ENCODE results near the gene CDKN1C. TPM values are rescaled to one million over a fixed set of nuclear protein-coding genes. Genes with fewer than 3 reads are reported as not detected.

Gene CDKN1C
- total RNA-seq, 1 donor from 2014 or later: 10.1 TPM

- DNase-seq (ENCODE audit: extremely low read depth, low read depth, low spot score): no peak
These were observed 14.4 kb downstream of the CDKN1C start for GRCh38 chr11:2870969-2871680.

DNA sequence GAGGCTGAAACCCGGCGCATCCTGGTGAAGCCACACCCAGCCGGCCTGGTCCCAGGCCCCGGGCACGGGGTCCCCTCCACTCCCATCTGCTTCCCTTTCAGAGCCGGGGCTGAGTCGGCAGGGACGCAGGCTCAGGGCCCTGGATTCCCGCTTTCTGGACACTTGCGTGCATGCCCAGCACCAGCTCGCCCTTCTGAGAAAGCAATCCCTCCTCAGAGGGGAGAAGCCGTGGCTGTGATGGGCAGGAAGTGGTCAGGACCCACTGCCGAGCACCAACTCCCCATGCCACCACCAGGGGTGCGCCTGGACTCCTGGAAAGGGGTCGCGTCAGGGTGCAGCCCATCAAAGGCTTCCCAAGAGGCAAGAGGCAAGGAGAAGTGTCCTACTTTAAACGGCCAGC is 15.1 kb downstream of the CDKN1C start:
- DNase-seq (ENCODE audit: extremely low read depth, low read depth, low spot score): no peak

DNA sequence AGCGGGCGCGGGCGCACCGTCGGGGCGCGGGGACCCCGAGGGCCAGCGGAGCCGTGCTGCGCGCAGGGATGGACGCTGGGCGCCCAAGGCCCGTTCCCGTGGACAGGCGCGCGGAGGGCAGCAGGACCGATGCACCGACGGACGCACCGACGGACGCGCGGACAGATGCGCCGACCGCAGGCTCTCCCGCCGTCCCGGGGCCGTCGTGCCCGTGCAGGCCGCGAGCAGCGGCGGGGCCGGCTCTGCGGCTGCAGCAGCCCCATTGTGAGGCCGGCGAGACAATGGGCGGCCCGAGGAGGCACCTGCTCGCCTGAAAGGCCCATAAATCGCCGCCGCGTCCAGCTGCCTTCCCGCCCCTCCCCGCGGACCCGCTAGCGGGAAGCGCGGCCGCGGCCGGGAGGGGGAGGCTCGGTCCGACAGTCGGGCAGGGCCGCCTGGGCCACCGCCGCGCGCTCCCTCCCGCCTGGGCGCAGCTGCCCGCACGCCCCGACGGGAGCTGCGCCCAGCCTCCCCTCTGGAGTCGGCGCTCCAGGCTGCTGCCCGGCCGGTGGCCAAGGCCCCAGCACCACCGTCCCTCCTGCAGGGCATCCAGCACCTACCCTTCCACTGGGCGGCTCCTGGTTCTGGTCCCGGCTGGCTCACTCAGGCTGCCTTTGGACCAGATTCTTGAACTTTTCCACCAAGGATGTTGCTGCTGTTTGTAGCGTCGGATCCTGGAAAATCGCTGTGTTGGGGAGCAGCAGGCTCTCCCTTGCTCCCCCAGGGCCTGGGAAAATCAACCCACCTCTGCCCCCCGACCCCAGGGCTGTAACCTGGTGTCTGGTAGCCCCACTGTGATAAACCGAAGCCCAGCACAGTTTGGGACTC is 15.8 kb downstream of the CDKN1C start:
- no peak for DNase-seq (ENCODE audit: extremely low read depth, low read depth, low spot score)

DNA sequence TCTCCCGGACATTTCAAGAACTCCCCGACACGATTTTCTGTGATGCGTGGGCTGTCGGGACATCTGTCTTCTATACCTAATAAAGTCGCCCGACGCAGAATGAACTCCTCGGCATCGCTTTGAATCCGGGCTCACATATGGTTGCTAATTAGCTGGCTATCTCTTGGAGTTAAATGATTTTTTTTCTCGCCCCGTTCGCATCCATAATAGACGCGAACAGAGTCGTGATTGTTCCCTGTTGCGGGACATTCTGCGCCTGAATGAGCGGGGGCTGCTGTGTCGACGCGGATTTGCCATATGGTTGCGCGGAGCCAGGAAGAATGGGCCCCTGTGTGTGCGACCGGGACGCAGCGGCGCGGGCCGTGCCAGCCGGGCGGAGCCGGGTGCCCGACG is 16.4 kb downstream of the CDKN1C start:
- DNase-seq (ENCODE audit: extremely low read depth, low read depth, low spot score): no peak

- no peak for DNase-seq (ENCODE audit: extremely low read depth, low read depth, low spot score)
These were observed 17.0 kb downstream of the CDKN1C start for GRCh38 chr11:2868506-2869133.

GRCh38 chr11:2867722-2868505 is 17.7 kb downstream of the CDKN1C start:
- no peak for DNase-seq (ENCODE audit: extremely low read depth, low read depth, low spot score)

DNA sequence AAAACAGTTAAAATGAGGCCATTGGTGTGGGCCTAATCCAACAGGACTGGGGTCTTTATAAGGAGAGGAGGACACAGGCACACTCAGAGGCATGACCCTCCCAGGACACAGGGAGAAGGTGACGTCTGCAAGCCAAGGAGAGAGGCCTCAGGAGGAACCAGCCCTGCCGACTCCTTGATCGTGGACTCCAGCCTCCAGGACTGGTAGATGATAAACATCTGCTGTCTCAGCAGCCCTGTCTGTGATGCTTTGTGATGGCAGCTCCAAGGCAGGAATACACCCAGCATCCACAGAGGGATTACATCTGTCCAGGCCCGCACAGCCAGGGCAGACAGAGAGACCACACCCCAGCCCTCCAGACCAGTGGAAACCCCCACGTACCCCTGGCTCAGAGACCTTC is 18.4 kb downstream of the CDKN1C start:
- DNase-seq (ENCODE audit: extremely low read depth, low read depth, low spot score): no peak

GRCh38 chr11:2865922-2866577 is 19.5 kb downstream of the CDKN1C start:
- no peak for DNase-seq (ENCODE audit: extremely low read depth, low read depth, low spot score)

DNA sequence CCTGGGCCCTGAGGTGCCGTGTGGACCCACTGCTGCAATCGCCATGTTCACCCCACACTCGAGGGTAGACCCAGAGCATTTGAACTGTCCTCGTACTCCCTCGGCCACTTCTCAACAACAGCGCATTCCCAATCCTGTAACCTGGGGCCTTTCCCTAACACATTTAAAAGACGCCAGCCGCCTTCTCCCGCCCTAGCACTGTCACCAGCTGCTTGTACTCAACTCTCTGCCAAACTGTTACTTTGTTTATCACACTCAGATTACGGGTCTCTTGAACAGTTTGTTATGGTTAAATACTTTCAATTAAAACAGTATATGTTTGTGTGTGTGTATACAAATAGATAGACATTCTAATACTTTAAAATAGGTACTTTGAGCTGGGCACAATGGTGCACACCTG is 20.7 kb downstream of the CDKN1C start:
- DNase-seq (ENCODE audit: extremely low read depth, low read depth, low spot score): no peak

GRCh38 chr11:2863276-2863618 is 22.3 kb downstream of the CDKN1C start:
- no peak for DNase-seq (ENCODE audit: extremely low read depth, low read depth, low spot score)

GRCh38 chr11:2862395-2863275 is 22.9 kb downstream of the CDKN1C start:
- no peak for DNase-seq (ENCODE audit: extremely low read depth, low read depth, low spot score)

DNA sequence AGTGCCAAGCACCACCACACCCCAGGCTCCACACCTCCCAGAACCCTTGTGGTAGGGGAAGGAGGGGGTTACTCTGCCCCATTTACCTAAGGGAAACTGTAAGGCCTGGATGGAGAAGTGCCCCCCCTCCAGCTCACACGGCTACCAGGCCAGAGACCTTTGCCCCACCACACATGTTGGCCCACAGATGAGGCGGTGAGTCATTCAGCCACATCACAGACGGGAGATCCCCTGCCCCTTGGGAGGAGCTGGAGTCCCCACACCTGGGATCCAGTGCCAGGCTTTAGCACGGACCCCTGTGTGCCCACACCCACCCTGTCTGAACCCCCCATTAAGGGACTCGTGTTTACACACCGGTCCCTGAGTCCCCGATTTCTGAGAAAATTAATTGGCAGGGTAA is 24.9 kb downstream of the CDKN1C start:
- DNase-seq (ENCODE audit: extremely low read depth, low read depth, low spot score): no peak

- DNase-seq (ENCODE audit: extremely low read depth, low read depth, low spot score): no peak
These were observed 25.9 kb downstream of the CDKN1C start for GRCh38 chr11:2859699-2860037.

GRCh38 chr11:2858995-2859698 is 26.4 kb downstream of the CDKN1C start:
- no peak for DNase-seq (ENCODE audit: extremely low read depth, low read depth, low spot score)

DNA sequence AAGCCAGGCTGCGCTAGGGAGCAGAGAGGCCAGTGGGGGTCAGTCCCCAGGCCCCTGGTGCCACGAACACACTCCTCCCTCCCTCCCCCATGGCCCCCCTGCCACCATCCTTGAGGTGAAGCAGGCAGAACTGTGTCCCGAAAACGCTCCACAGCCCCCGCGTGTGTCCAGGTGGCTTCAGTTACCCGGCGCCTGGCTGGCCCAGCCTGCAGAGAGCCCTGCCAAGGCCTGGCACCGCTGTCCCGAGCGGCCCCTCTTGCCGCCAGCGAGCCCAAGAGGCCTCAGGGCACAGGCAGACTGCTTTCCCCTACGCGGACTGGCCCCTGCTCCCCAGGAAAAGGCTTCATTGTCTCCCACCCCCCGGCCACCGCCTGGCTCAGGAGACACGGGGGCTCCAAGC is 27.7 kb downstream of the CDKN1C start:
- no peak for DNase-seq (ENCODE audit: extremely low read depth, low read depth, low spot score)

DNA sequence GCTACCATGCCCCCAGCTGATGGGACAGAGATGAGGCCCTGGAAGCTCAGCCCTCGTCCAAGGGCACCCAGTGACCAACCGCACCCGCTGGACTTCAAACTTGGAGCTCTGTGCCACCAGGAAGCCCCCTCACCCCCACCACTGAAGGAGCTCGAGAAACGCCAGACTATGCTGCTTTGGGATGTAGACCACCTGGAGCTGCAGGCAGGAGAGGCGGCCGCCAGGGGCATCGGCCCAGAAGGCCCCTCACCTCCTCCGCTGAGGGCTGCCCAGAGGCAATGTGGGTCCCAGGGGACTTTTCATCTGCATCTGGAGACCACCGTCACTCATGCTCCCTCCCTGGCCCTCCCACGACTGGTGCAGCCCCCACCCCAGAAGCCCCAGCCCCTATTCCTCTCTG is 28.3 kb downstream of the CDKN1C start:
- no peak for DNase-seq (ENCODE audit: extremely low read depth, low read depth, low spot score)

- no peak for DNase-seq (ENCODE audit: extremely low read depth, low read depth, low spot score)
These were observed 30.4 kb downstream of the CDKN1C start for GRCh38 chr11:2855162-2855561.

DNA sequence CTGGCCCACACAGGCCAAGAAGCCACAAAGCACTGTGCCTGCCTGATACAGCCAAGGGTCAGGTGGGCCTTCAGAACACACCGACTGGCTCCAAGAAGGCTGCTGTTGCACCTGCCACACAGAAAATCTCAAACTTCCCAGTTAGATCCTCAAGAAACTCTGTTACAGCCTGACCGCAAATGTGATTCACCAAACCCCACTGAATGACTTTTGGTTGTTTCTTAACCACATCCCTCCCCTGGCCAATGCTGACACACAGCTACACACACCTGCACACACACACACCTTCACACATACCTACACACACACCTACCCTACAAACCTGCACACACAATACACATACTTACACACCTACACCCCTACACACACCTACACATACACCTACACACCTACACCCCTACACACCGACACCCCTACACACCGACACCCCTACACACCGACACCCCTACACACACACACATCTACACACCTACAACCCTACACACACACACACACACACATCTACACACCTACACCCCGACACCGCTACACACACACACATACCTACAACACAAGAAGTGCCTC is 31.5 kb downstream of the CDKN1C start:
- no peak for DNase-seq (ENCODE audit: extremely low read depth, low read depth, low spot score)

GRCh38 chr11:2853401-2853800 is 32.2 kb downstream of the CDKN1C start:
- DNase-seq (ENCODE audit: extremely low read depth, low read depth, low spot score): no peak
